Posterior vena cava (tissue), 2 donors: Measurements from ENCODE around the gene OR10P1. TPM values are rescaled to one million over a fixed set of nuclear protein-coding genes. Genes with fewer than 3 reads are reported as not detected.
"Not testable (repeated sequence)": the region's sequence is repeated elsewhere in the genome, so short reads cannot be mapped to it uniquely, and the experiment has no call there.

ENCODE experiments used
- DNase-seq: peaks from one replicate; pipeline ENCODE4 v3.0.0-alpha.2; 2020; ENCODE audit warnings: low spot score
- intact Hi-C, 2 donors: fragments of 100-400 bp; cut with DNase I; formaldehyde crosslinking; loops; one replicate each; pipeline versions ENCODE4 v1.14.1 to v1.14.2; 2022 to 2023
- total RNA-seq, 2 donors: library from RNA; stranded (reverse); fragmentation: NEBNext Ultra II Directional; extraction: Animal tissue kit (Norgen Biotek cat#: 25700); gene quantifications; one replicate each; pipeline ENCODE4 v1.2.1, GENCODE V29; 2021
- donor health status: DM: yes; HTN: yes; CAD: no.
- donor health status: DM: yes; HTN: yes; CAD: no.

Gene OR10P1
- total RNA-seq, 2 donors from 2014 or later: not detected

DNA sequence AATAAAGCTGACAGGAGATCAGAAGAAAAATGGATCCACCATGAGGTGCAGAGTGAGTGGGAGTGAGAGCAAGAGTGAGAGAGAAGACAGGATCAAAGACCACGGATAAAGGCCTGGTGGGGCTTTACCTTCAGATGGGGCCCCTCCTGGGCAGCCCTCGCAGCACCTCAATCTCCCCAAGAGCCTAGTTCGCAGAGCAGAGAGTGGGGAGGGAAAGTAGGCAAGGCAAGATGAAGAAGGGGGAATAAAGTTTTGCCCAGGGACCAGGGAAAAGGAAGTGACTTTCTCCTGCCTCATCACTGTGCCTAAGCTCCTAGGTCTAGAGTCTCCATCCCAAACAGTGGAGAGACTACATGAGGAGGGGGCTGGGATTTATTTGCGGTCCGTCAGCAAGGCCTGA lies 10.3 kb downstream of the OR10P1 start:
- DNase-seq: no peak
- intact Hi-C loops: no loop called here

DNA sequence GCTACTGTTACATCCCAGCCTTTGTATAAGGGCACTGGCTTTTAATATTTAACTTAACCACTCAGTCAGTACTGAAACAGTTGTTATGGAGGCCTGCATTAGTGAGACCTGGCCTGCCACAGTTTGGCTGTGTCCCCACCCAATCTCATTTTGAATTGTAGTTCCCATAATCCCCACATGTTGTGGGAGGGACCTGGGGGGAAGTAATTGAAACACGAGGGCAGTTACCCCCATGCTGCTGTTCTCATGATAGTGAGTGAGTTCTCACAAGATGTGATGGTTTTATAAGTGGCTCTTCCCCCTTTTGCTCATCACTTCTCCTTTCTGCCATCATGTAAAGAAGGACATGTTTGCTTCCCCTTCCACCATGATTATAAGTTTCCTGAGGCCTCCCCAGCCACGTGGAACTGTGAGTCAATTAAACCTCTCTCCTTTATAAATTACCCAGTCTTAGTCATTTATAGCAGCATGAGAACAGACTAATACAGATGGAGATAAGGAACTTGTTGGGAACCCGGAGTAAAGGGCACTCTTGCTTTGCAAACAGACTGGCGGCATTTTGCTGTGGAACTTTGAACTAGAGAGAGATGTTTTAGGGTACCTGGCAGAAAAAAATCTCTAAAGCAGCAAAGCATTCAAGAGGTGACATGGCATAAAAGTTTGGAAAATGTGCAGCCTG lies 14.1 kb downstream of the OR10P1 start:
- DNase-seq, intact Hi-C loops: not testable (repeated sequence)

DNA sequence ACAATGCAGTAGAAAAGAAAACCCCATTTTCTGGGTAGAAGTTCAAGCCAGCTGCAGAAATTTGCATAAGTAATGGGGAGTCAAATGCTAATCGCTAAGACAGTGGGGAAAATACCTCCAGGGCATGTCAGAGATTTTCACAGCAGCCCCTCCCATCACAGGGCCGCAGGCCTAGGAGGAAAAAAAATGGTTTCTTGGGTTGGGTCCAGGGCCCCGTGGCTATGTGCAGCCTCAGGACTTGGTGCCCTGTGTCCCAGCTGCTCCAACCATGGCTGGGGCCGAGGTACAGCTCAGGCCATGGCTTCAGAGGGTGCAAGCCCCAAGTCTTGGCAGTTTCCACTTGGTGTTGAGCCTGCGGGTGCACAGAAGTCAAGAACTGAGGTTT lies 14.6 kb downstream of the OR10P1 start:
- no peak for DNase-seq
- intact Hi-C loops: no loop called here

DNA sequence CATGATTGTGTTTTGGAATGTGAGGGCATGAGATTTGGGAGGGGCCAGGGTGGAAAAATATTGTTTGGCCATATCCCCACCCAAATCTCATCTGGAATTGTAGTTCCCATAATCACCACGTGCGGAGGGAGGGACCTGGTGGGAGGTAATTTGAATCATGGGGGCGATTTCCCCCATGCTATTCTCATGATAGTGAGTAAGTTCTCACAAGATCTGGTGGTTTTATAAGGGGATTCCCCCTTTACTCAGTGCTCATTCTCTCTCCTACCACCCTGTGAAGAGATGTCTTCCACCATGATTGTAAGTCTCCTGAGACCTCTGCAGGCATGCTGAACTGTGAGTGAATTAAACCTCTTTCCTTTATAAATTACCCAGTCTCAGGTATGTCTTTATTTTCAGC lies 15.7 kb downstream of the OR10P1 start:
- intact Hi-C loops: no loop called here

DNA sequence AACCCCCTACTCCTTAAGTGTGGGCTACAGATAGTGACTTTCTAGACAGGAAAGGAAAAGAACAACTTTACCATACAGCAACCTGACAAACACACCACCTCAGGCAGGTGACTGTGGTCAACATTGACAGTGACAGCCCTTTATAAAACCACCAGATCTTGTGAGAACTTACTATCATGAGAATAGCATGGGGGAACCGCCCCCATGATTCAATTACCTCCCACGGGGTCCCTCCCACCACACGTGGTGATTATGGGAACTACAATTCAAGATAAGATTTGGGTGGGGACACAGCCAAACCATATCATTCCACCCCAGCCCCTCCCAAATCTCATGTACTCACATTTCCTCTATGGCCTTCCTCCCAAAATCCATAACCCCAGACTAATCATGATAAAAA lies 16.3 kb downstream of the OR10P1 start:
- DNase-seq: no peak
- intact Hi-C loops: no loop called here

More for the DNA sequence above, 15.7 kb downstream of the OR10P1 start:
- DNase-seq: no peak

DNA sequence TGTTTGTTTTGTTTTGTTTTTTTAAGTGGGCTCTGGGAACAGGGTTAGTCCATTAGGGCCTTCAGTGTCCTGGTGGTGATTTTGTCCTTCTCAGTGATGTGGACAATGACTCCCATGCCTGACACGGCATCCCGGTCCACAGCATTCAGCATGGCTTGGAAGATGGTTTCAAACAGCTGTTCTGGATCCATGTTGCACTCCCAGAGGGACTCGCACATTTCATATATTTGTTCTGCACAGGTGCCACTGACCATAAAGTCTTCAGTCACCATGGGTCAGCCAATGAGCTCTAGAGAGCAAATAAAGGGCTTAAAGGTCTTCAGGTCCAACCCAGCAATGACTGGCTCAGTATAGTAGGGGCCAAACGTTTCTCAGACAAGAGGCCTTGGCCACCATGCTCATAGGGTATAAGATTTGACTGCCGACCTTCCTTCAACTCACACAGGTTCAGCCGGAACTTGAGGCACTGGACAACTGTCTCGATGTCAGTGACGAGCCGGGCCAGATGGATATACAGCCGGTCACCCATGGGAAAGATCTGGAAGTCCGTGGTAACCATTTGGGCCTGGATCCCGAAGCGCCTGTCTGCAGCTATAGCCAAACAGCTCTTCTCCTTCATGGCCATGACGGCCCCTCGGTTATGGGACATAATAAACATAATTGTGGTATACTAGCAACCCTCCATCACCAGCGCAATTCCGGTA lies 18.0 kb downstream of the OR10P1 start:
- intact Hi-C loops: no loop called here
- DNase-seq: no peak

DNA sequence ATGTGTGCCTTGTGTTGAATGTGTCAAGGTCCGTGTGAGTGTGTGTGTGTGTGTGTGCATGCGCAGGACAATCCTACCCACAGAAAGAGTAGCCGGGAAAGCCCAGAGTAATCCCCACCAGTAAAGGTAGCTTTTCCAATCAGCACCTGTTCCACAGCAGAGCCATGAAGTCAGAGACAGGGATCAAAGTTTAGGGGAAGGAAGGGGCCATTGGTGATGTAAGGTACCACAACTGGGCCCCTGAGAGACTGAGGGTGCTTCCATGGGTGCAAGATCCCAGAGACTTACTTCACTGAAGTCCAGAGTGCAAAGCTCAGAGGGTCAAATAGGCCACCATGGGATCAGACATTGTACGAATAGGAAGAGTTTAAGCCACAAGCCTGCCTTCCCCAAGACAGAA lies 20.5 kb downstream of the OR10P1 start:
- intact Hi-C loops: no loop called here
- no peak for DNase-seq

DNA sequence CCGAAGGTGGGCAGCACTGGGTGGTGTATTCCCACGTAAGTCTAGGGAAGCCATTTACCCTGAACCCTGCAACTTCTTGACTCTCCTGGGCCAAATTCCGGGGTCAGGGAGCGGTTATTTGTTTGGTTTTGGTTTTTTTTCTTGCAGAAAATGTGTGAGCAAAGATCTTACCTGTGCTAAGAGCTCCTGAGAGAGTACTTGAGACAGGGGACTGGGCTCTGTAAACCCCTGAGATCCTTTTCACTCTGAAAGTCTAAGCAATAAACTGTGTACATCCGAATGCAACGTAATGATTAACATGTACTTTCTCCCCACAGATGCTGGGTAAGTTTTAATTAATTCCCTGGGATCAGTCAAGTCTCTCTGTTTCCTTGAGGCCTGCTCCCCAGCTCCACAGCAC lies 21.5 kb downstream of the OR10P1 start:
- intact Hi-C loops: no loop called here
- no peak for DNase-seq

DNA sequence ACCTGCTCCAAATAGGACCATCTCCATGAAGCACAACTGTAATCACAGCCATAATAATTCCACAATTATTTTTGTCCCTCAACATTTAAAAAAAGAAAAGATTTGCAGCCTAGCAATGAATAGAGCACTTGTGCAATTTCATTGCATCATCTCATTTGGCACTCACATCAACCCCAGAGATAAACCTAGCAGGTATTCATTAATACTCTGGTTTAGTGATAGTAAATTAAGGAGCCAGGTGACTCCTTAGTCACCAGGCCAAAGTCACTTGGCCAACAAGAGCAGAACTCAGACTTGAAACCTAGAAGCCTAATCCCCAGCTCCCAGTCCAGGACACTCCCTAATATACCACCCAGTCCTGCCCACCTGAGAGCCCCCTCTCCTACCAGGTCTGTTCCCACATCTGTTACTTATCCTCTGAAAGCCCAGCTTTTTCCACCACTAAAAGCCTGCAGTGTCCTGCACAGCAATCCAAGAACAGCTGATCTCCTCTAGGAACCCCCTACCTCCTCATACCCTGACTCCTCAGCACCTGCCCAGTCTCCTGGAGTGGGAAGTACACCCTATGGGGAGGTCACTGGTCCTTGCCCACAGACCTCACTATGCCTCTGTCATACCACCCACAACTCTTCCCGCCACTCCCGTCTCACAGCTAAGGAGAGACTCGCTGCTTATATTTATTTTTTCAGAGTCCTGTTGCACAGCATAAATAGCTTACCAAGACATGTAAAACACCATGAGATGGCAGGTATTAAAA lies 22.1 kb downstream of the OR10P1 start:
- no peak for DNase-seq
- intact Hi-C loops: no loop called here

DNA sequence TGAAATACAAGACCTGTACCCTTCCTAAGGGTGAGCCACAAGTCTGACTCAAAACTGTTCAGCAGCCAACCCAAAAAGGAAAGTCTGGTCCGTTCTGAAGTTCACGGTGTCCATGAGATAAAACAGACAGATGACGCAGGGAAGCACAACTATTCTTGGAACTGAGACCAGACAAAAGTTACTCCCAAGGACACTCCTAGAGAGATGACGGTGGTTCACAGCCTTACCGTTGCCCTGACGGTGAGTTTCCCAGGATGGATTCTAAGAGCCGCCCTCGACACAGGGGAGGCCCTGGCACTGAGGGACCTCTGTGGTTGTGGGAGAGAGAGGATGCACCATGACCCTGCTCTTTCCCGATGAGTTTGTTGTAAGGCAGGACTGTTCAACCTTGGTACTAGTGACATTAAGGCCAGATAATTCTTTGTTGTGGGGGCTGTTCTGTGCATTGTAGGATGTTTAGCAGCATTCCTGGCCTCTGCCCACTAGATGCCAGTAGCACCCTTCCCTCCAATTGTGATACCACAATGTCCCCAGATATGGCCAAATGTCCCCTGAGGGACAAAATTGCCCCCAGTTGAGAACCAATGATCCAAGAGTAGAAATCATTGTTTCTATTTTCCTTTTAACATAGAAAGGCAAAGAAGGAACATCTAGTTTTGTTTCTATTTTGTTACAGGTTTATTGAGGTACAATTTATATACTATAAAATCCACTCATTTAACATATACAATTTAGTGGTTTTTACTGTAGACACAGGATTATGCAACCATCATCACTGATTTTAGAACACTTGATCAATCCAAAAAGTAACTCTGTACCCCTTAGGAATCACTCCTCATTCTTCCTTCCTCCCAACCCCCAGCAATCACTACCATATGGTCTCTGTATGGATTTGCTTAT lies 23.0 kb downstream of the OR10P1 start:
- intact Hi-C loops: no loop called here

DNA sequence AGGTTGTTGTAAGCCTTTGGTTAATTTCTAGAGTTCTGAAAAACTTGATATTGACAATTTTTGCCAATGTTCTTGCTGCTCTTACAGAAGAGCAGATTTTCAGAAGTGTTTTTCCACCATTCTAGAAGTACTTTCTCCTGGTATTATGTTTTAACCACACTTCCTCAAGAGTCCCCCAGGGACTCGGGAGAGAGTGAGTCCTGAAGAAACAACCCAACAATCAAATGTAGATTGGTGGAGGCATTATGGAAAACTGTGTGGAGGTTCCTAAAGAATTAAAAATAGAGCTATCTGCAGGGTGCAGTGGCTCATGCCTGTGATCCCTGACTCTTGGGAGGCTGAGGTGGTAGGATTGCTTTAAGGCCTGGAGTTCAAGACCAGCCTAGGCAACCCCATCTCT lies 26.7 kb downstream of the OR10P1 start:
- intact Hi-C loops: no loop called here
- DNase-seq: no peak

More for the DNA sequence above, 23.0 kb downstream of the OR10P1 start:
- DNase-seq: no peak

DNA sequence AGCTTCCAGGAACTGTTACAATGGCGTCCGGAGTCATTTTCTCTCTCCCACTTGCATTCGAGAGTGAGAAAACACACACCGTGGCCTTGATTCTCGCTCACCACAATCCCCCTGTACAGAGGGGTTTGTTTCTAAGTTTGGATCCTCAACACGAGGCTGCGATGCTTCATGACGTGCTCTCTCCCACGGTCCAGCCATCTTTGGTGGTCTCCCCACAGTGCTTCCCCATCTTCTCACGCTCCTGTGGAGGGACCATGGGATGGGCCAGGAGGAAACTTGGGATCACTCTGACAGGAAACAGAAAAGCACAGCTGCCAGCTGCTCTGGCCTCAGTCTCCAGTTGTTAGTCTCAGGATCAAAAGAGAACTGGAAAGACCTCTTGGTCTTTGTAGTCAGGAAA lies 28.1 kb downstream of the OR10P1 start:
- intact Hi-C loops: no loop called here
- DNase-seq: peak; percentile 61

DNA sequence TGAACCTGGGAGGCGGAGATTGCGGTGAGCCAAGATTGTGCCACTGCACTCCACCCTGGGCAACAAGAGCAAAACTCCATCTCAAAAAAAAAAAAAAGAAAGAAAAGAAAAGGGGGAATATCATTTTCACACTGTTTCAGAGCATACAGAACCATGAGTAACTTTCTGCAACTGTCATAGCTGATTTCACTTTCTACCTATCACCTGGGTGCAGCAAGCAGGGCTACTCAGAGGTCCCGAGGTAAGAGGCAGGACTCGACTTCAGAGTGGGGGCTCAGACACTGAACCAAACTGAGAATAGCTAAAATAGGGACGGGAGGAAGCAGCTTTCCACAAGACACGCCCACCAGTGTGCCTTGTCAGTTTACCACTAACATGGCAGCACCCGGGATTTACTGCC lies 29.8 kb downstream of the OR10P1 start:
- DNase-seq: no peak
- intact Hi-C loops: no loop called here

DNA sequence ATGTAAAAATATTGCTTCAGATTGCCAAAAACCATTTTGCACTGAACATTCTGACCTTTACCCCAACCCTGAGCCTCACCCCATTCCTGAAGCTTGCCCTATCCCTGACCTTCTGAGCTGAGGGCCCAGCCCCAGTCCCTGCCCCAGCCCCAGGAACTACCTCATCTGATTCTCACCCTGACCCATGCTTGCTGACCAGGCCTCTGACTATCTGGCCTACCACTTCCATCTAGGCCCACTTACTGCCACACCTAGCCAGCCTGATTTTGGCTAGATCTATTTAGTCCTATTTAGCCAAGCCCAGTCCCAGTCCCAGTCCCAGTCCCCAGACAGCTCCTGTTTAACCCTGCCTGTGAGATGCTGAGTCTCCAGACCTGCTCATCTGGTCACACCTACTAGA lies 33.6 kb downstream of the OR10P1 start:
- DNase-seq: peak; percentile 25
- intact Hi-C loops: no loop called here

DNA sequence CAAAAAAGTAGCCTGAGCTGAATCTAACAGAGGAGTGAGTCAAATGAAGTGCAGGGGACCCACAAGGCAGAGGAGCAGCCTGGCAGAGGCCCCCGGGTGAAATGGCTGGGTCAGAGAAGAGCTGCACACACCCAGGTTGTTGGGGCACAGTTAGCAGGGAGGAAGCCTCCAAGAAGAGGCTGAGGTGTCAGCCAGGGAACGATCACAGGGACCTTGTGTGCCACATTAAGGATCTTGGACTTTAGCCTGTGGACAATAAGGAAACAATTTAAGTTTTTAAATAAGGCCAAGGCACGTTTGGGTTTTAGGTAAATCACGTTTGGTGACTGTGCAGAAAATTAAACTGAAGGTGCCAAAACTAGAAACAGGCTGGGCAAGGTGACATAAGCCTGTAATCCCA lies 35.1 kb downstream of the OR10P1 start:
- peak; percentile 25 for DNase-seq
- intact Hi-C loops: no loop called here

DNA sequence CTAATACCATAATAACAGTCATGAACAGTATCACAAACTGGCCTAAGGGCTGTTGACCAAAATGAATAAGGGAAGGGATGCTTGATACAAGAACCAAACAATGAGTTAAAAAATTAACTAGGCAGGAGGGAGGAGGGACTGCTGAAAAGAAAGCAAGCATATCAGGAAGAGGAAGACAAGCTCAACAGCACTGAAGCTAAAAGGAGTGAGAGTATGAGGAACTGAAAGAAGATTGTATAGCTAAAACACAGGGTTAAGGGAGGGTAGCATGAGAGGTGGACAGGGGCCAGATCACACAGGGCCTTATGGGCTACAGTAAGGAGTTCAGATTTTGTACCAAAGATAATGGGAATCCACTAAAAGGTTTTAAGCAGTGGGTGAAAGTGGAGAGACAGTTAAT lies 36.9 kb downstream of the OR10P1 start:
- intact Hi-C loops: no loop called here
- DNase-seq: no peak

DNA sequence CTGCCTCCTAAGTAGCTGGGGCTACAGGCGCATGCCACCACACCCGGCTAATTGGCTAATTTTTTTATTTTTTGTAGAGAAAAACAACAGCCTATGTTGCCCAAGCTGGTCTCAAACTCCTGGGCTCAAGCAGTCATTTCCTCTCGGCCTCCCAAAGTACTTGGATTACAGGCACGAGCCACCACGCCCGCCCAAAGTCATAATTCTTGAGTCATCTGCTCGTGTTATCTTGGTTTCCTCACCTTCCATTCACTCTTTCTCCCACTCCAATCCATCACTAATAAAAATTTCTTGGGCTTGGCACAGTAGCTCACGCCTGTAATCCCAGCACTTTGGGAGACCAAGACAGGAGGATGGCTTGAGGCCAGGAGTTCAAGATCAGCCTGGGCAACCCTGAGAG lies 39.0 kb downstream of the OR10P1 start:
- DNase-seq: peak; percentile 37

DNA sequence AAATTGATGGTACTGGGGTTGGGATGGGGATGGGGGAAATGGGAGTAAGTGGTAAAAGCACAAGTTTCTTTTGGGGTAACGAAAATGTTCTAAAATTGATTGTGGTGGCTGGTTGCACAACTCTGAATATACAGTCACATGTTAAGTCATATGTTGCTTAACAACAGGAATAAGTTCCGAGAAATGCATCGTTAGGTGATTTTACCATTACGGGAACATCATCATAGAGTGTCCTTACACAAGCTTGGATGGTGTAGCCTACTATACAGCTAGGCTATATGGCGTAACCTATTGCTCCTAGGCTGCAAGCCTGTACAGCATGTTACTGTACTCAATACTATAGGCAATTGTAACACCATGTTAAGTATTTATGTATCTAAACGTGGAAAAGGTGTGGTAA lies 40.0 kb downstream of the OR10P1 start:
- intact Hi-C loops: no loop called here
- DNase-seq: peak; percentile 1

More for the DNA sequence above, 39.0 kb downstream of the OR10P1 start:
- intact Hi-C loops: no loop called here

DNA sequence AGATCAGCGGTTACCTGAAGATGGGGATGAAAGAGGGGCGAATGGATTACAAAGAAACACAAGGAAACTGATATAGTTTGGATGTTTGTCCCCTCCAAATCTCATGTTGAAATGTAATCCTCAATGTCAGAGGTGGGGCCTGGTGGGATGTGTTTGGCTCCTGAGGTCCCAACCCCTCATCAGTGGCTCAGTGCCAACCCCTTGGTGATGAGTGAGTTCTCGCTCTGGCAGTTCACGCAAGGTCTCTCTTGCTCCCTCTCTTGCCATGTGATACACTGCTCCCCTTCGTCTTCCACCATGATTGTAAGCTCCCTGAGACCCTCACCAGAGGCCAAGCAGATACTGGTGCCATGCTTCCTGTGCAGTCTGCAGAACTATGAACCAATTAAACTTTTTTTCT lies 43.0 kb downstream of the OR10P1 start:
- DNase-seq: peak; percentile 22
- intact Hi-C loops: loop anchor here in 1 of 2 donors (5.0 kb wide), 1 partner anchor 48 kb away; the partner anchor contains the start of gene CD63
